CD4-positive, CD25-positive, alpha-beta regulatory T cell (primary cell): ENCODE measurements around the gene GAPT. TPM values are rescaled to one million over a fixed set of nuclear protein-coding genes. Genes with fewer than 3 reads are reported as not detected.

Source experiments
- ATAC-seq, 2 donors: fragments of 150-1000 bp; cut with Tn5 transposase; one replicate each; pipeline ENCODE4 v1.10.0; 2021; ENCODE audit warnings: low read depth in 2 of 2, moderate number of reproducible peaks in 2 of 2, moderate library complexity in 1 of 2
- DNase-seq, 3 donors: peaks; one replicate each; pipeline versions ENCODE4 v3.0.0 to v3.0.0-alpha.2; 2012 to 2022; ENCODE audit warnings: mixed read lengths in 1 of 3
- H3K27ac ChIP-seq: one replicate; pipeline ENCODE4 v1.7.0; 2013; ENCODE audit warnings: mild to moderate bottlenecking, low read length; ENCODE audit not compliant: insufficient read depth, poor library complexity, severe bottlenecking
- H3K27me3 ChIP-seq: one replicate; pipeline ENCODE4 v1.7.0; 2013; ENCODE audit warnings: low read length; ENCODE audit not compliant: control insufficient read depth, insufficient read depth
- H3K36me3 ChIP-seq: one replicate; pipeline ENCODE4 v1.7.0; 2013; ENCODE audit warnings: mild to moderate bottlenecking, low read length, moderate library complexity; ENCODE audit not compliant: control insufficient read depth, insufficient read depth
- H3K4me1 ChIP-seq: 2 replicates; pipeline ENCODE4 v1.7.0; 2013; ENCODE audit warnings: mild to moderate bottlenecking, low read length; ENCODE audit not compliant: insufficient read depth, control insufficient read depth, poor library complexity, severe bottlenecking
- H3K4me3 ChIP-seq: one replicate; pipeline ENCODE4 v1.7.0; 2013; ENCODE audit warnings: low read depth, mild to moderate bottlenecking, low read length, moderate library complexity
- H3K9me3 ChIP-seq, 2 experiments: 1 replicate in 1 of 2; 2 replicates in 1 of 2; pipeline ENCODE4 v1.7.0; 2013; ENCODE audit warnings: low read length in 2 of 2, mild to moderate bottlenecking in 1 of 2, moderate library complexity in 1 of 2; ENCODE audit not compliant: control insufficient read depth in 2 of 2
- H3K27ac Mint-ChIP-seq, 3 donors: one replicate each; pipeline ENCODE4 v1.8.0; 2020 to 2022; ENCODE audit warnings: mild to moderate bottlenecking in 3 of 3, mixed read lengths in 3 of 3, moderate library complexity in 2 of 3
- H3K27me3 Mint-ChIP-seq: one replicate; pipeline ENCODE4 v1.8.0; 2022; ENCODE audit warnings: mild to moderate bottlenecking, mixed read lengths
- H3K36me3 Mint-ChIP-seq: one replicate; pipeline ENCODE4 v1.8.0; 2020; ENCODE audit warnings: mixed read lengths
- H3K4me1 Mint-ChIP-seq, 4 donors: one replicate each; pipeline ENCODE4 v1.8.0; 2020 to 2022; ENCODE audit warnings: mixed read lengths in 4 of 4, mild to moderate bottlenecking in 1 of 4
- H3K4me3 Mint-ChIP-seq, 4 donors: one replicate each; pipeline ENCODE4 v1.8.0; 2020 to 2022; ENCODE audit warnings: mild to moderate bottlenecking in 4 of 4, mixed read lengths in 4 of 4, moderate library complexity in 3 of 4
- H3K9me3 Mint-ChIP-seq, 7 donors: one replicate each; pipeline ENCODE4 v1.8.0; 2020 to 2022; ENCODE audit warnings: mixed read lengths in 7 of 7, mild to moderate bottlenecking in 3 of 7, moderate library complexity in 2 of 7
- polyA plus RNA-seq, 4 donors: library from polyadenylated mRNA; unstranded; fragments of 300-500 nt; fragmentation: Illumina TruSeq; gene quantifications; one replicate each; pipeline ENCODE4 v1.2.3, GENCODE V29; 2021
- total RNA-seq: library from RNA; stranded (reverse); gene quantifications from one replicate; pipeline ENCODE4 v1.2.3, GENCODE V29; 2022

The GAPT gene
- total and polyA plus RNA-seq, 5 donors from 2014 or later = 0.15 to 1.3 (median 0.69) TPM; not detected in 1

GRCh38 chr5:58462623-58463230 is 28.5 kb upstream of the GAPT start:
- H3K4me1 ChIP-seq = peaks cover 23% of the 10 kb centered on the region
- no peak overlapping the region for H3K27ac ChIP-seq
- no peak overlapping the region for H3K4me3 ChIP-seq
- H3K27ac Mint-ChIP-seq = no peak overlapping the region
- H3K9me3 Mint-ChIP-seq = peaks cover 0 to 6% (median 0%) of the 10 kb centered on the region in 7 donors
- DNase-seq = peak; percentile 15 to 77 (median 63)
- no peaks in the 10 kb centered on the region for H3K9me3 ChIP-seq
- H3K27me3 ChIP-seq = peaks cover 18% of the 10 kb centered on the region
- ATAC-seq = no peak
- no peaks in the 10 kb centered on the region for H3K36me3 ChIP-seq
- peaks cover 0 to 17% (median 7%) of the 10 kb centered on the region in 4 donors for H3K4me1 Mint-ChIP-seq
- peaks cover 25% of the 10 kb centered on the region for H3K27me3 Mint-ChIP-seq
- H3K4me3 Mint-ChIP-seq = peak overlapping the region in 2 of 4 donors; percentile 4 to 73
- H3K36me3 Mint-ChIP-seq = no peaks in the 10 kb centered on the region

- peak in 1 of 3 donors; percentile 38 for DNase-seq
- H3K27ac Mint-ChIP-seq = no peak overlapping the region
Observed at GRCh38 chr5:58466939-58467338, 24.3 kb upstream of the GAPT start.

DNA sequence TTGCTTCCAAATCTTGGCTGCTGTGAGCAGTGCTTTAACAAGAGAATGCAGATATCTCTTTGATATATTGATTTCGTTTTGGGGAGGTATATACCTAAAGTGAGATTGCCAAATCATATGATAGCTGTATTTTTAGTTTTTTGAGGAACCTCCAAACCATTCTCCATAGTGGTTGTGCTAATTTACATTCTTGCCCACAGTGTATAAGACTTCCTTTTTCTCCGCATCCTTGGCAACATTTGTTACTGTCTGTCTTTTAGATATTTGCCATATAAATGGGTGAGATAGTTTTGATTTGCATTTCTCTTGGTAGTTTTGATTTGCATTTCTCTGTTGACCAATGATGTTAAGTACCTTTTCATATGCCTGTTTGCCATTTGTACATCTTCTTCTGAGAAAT is 21.3 kb upstream of the GAPT start:
- H3K9me3 ChIP-seq = no peaks in the 10 kb centered on the region
- Mint-ChIP-seq H3K27ac (no peak overlapping the region), H3K9me3 (peaks cover 0 to 2% (median 0%) of the 10 kb centered on the region in 7 donors), H3K4me1 (no peaks in the 10 kb centered on the region), H3K4me3 (no peak overlapping the region), H3K36me3 (no peaks in the 10 kb centered on the region), H3K27me3 (no peaks in the 10 kb centered on the region)
- H3K27ac ChIP-seq = no peak overlapping the region
- ATAC-seq = no peak
- no peaks in the 10 kb centered on the region for H3K4me1 ChIP-seq
- H3K27me3 ChIP-seq = peaks cover 3% of the 10 kb centered on the region
- no peak for DNase-seq
- no peak overlapping the region for H3K4me3 ChIP-seq
- H3K36me3 ChIP-seq = no peaks in the 10 kb centered on the region

More at GRCh38 chr5:58466939-58467338, 24.3 kb upstream of the GAPT start:
- no peaks in the 10 kb centered on the region for H3K36me3 Mint-ChIP-seq
- H3K4me3 Mint-ChIP-seq = no peak overlapping the region
- ATAC-seq = peak; percentile 60 to 67
- Histone ChIP-seq H3K9me3 (no peaks in the 10 kb centered on the region), H3K4me3 (no peak overlapping the region), H3K27me3 (peaks cover 3% of the 10 kb centered on the region), H3K4me1 (no peaks in the 10 kb centered on the region), H3K36me3 (no peaks in the 10 kb centered on the region), H3K27ac (no peak overlapping the region)
- H3K27me3 Mint-ChIP-seq = peaks cover 6% of the 10 kb centered on the region
- H3K9me3 Mint-ChIP-seq = peaks cover 0 to 2% (median 0%) of the 10 kb centered on the region in 7 donors
- H3K4me1 Mint-ChIP-seq = peaks cover 0 to 6% (median 0%) of the 10 kb centered on the region in 4 donors

GRCh38 chr5:58475404-58475803 is 15.8 kb upstream of the GAPT start:
- Mint-ChIP-seq H3K36me3 (no peaks in the 10 kb centered on the region), H3K4me1 (no peaks in the 10 kb centered on the region), H3K9me3 (peaks cover 0 to 2% (median 0%) of the 10 kb centered on the region in 7 donors), H3K27ac (no peak overlapping the region), H3K27me3 (peaks cover 4% of the 10 kb centered on the region), H3K4me3 (no peak overlapping the region)
- Histone ChIP-seq H3K27me3 (peaks cover 3% of the 10 kb centered on the region), H3K4me3 (no peak overlapping the region), H3K4me1 (no peaks in the 10 kb centered on the region), H3K27ac (no peak overlapping the region), H3K9me3 (no peaks in the 10 kb centered on the region), H3K36me3 (no peaks in the 10 kb centered on the region)
- no peak for DNase-seq
- no peak for ATAC-seq

GRCh38 chr5:58477760-58478376 is 13.4 kb upstream of the GAPT start:
- Histone ChIP-seq H3K36me3 (no peaks in the 10 kb centered on the region), H3K27me3 (no peaks in the 10 kb centered on the region), H3K4me3 (no peak overlapping the region), H3K4me1 (no peaks in the 10 kb centered on the region), H3K27ac (no peak overlapping the region), H3K9me3 (no peaks in the 10 kb centered on the region)
- Mint-ChIP-seq H3K36me3 (no peaks in the 10 kb centered on the region), H3K27ac (no peak overlapping the region), H3K4me3 (no peak overlapping the region), H3K4me1 (no peaks in the 10 kb centered on the region), H3K9me3 (peaks cover 0 to 2% (median 0%) of the 10 kb centered on the region in 7 donors), H3K27me3 (peaks cover 4% of the 10 kb centered on the region)
- ATAC-seq = no peak
- no peak for DNase-seq

DNA sequence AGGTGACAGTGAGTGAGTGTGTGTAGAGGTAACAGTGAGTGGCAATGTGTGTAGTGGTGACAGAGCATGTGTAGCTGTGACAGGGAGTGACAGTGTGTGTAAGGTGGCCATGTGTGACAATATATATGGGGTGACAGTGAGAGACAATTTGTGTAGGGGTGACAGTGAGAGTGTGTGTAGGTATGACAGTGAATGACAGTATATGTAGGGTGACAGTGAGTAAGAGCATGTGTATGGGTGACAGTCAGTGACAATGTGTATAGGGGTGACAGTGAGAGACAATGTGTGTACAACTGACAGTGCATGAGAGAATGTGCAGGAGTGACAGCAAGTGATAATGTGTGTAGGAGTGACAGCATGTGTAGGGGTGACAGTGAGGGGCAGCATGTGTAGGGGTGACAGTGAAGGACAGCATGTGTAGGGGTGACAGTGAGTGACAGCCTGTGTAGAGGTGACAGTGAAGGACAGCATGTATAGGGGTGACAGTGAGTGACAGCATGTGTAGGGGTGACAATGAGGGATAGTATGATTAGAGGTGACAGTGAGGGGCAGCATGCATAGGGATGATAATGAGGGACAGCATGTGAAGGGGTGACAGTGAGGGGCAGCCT is 10.1 kb upstream of the GAPT start:
- no peaks in the 10 kb centered on the region for H3K4me1 ChIP-seq
- no peak overlapping the region for H3K4me3 ChIP-seq
- no peaks in the 10 kb centered on the region for H3K27me3 Mint-ChIP-seq
- no peaks in the 10 kb centered on the region for H3K36me3 ChIP-seq
- no peaks in the 10 kb centered on the region for H3K36me3 Mint-ChIP-seq
- no peaks in the 10 kb centered on the region for H3K4me1 Mint-ChIP-seq
- H3K27ac ChIP-seq = no peak overlapping the region
- no peaks in the 10 kb centered on the region for H3K27me3 ChIP-seq
- ATAC-seq (no peak), DNase-seq (no peak)
- peaks cover 0 to 1% (median 0%) of the 10 kb centered on the region in 7 donors for H3K9me3 Mint-ChIP-seq
- no peaks in the 10 kb centered on the region for H3K9me3 ChIP-seq
- H3K27ac Mint-ChIP-seq = no peak overlapping the region
- no peak overlapping the region for H3K4me3 Mint-ChIP-seq

DNA sequence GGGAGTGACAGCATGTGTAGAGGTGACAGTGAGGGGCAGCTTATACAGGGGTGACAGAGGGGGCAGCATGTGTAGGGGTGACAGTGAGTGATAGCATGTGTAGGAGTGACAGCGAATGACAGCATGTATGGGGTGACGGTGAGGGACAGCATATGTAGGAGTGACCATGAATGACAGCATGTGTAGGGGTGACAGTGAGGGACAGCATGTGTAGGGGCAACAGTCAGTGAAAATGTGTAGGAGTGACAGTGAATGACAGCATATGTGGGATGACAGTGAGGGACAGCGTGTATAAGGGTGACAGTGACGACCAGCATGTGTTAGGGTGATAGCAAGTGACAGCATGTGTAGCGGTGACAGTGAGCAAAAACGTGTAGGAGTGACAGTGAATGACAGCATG is 9.4 kb upstream of the GAPT start:
- Mint-ChIP-seq H3K27ac (no peak overlapping the region), H3K9me3 (peaks cover 0 to 1% (median 0%) of the 10 kb centered on the region in 7 donors), H3K36me3 (no peaks in the 10 kb centered on the region), H3K4me1 (no peaks in the 10 kb centered on the region), H3K4me3 (no peak overlapping the region), H3K27me3 (no peaks in the 10 kb centered on the region)
- DNase-seq = no peak
- Histone ChIP-seq H3K27me3 (no peaks in the 10 kb centered on the region), H3K9me3 (no peaks in the 10 kb centered on the region), H3K36me3 (no peaks in the 10 kb centered on the region), H3K4me3 (no peak overlapping the region), H3K4me1 (no peaks in the 10 kb centered on the region), H3K27ac (no peak overlapping the region)
- ATAC-seq = no peak
